GM12864 (cell line): ENCODE data around the gene HAUS8.
"Not testable (repeated sequence)": the region's sequence is repeated elsewhere in the genome, so short reads cannot be mapped to it uniquely, and the experiment has no call there.

Experiments
- DNase-seq: peaks from one replicate; pipeline ENCODE4 v3.0.0-alpha.2; 2011; ENCODE audit warnings: low read depth
- H3K4me3 ChIP-seq: 2 replicates; pipeline ENCODE4 v1.5.1; 2011; ENCODE audit warnings: mild to moderate bottlenecking, low read depth, low read length, control low read depth
- CTCF ChIP-seq: IDR thresholded peaks from 2 replicates; pipeline ENCODE4 v1.5.1; 2011; ENCODE audit warnings: low read depth, mild to moderate bottlenecking, moderate library complexity, low read length, control low read depth, inconsistent platforms; ENCODE audit errors: missing control alignments

Gene HAUS8

GRCh38 chr19:17035842-17036424, 39.3 kb downstream of the HAUS8 start:
- no peak for TF ChIP-seq CTCF
- peak; percentile 12 for DNase-seq
- no peak overlapping the region for H3K4me3 ChIP-seq

GRCh38 chr19:17031741-17032140, 43.5 kb downstream of the HAUS8 start:
- TF ChIP-seq CTCF = no peak
- H3K4me3 ChIP-seq = no peak overlapping the region
- DNase-seq = no peak

GRCh38 chr19:17027535-17027975, 47.7 kb downstream of the HAUS8 start:
- H3K4me3 ChIP-seq = no peak overlapping the region
- TF ChIP-seq CTCF = no peak
- DNase-seq = no peak

GRCh38 chr19:17026706-17027534, 48.3 kb downstream of the HAUS8 start, which contains the start of gene CPAMD8:
Gene CPAMD8 (minus strand): TSS chr19:17026810. CDS start chr19:17026642, 168 bp downstream.
- H3K4me3 ChIP-seq = no peak within 1 kb of the TSS
- no peak for DNase-seq
- TF ChIP-seq CTCF = no peak

GRCh38 chr19:17025991-17026658, 49.1 kb downstream of the HAUS8 start:
- DNase-seq = no peak
- TF ChIP-seq CTCF = no peak
- no peak overlapping the region for H3K4me3 ChIP-seq

- no peak overlapping the region for H3K4me3 ChIP-seq
- no peak for DNase-seq
- no peak for TF ChIP-seq CTCF
Observed at GRCh38 chr19:17025361-17025760, 49.9 kb downstream of the HAUS8 start.

- not testable (repeated sequence) for DNase-seq
Observed at GRCh38 chr19:17024941-17025340, 50.3 kb downstream of the HAUS8 start.

More at GRCh38 chr19:17024941-17025340, 50.3 kb downstream of the HAUS8 start:
- not testable (repeated sequence) for H3K4me3 ChIP-seq
